Lung (tissue), 12 donors: ENCODE measurements around the gene RASEF. TPM values are rescaled to one million over a fixed set of nuclear protein-coding genes. Genes with fewer than 3 reads are reported as not detected.

ENCODE experiments used
- ATAC-seq: fragments of 200-7000 bp; cut with Tn5 transposase; one replicate; pipeline ENCODE4 v1.9.1; 2020; ENCODE audit warnings: moderate number of reproducible peaks; ENCODE audit not compliant: insufficient read depth, low FRiP score
- DNase-seq, 3 donors: peaks; one replicate each; pipeline ENCODE4 v3.0.0-alpha.2; 2013 to 2017
- H3K27ac ChIP-seq, 2 donors: one replicate each; pipeline ENCODE4 v1.5.1; 2013; ENCODE audit warnings: mild to moderate bottlenecking in 2 of 2, moderate library complexity in 2 of 2, control low read depth in 1 of 2, inconsistent platforms in 1 of 2, low read depth in 1 of 2, low read length in 1 of 2
- H3K27me3 ChIP-seq, 3 donors: one replicate each; pipeline ENCODE4 v1.5.1; 2013; ENCODE audit warnings: low read length in 2 of 3; ENCODE audit not compliant: control insufficient read depth in 3 of 3, insufficient read depth in 3 of 3
- H3K36me3 ChIP-seq, 4 donors: one replicate each; pipeline ENCODE4 v1.5.1; 2013; ENCODE audit warnings: low read length in 4 of 4, mild to moderate bottlenecking in 1 of 4, moderate library complexity in 1 of 4; ENCODE audit not compliant: control insufficient read depth in 4 of 4, insufficient read depth in 4 of 4
- H3K4me1 ChIP-seq, 5 donors: one replicate each; pipeline ENCODE4 v1.5.1; 2013; ENCODE audit warnings: low read length in 5 of 5, mild to moderate bottlenecking in 2 of 5, moderate library complexity in 1 of 5; ENCODE audit not compliant: control insufficient read depth in 5 of 5, insufficient read depth in 5 of 5
- H3K4me3 ChIP-seq: one replicate; pipeline ENCODE4 v1.5.1; 2013; ENCODE audit warnings: mild to moderate bottlenecking, control low read depth, moderate library complexity
- H3K9ac ChIP-seq, 2 donors: one replicate each; pipeline ENCODE4 v1.5.1; 2013; ENCODE audit warnings: low read length in 2 of 2, control low read depth in 1 of 2; ENCODE audit not compliant: insufficient read depth in 1 of 2
- H3K9me3 ChIP-seq, 4 donors: one replicate each; pipeline ENCODE4 v1.5.1; 2013; ENCODE audit warnings: low read length in 3 of 4, mild to moderate bottlenecking in 1 of 4, moderate library complexity in 1 of 4; ENCODE audit not compliant: control insufficient read depth in 4 of 4, insufficient read depth in 3 of 4
- CTCF ChIP-seq: IDR thresholded peaks from 2 replicates; pipeline ENCODE4 v1.5.1; 2012; ENCODE audit warnings: mild to moderate bottlenecking; ENCODE audit errors: control extremely low read depth, extremely low read depth
- WGBS, 2 donors: extraction: QIAGEN DNeasy Blood & Tissue Kit; methylation state at CpG; one replicate each; pipeline ENCODE4 v1.1.7; 2013; 5-methylcytosine and 5-hydroxymethylcytosine counted together
- polyA plus RNA-seq, 2 donors: library from polyadenylated mRNA; stranded (reverse); fragments of 200-250 nt; gene quantifications; one replicate each; pipeline ENCODE4 v1.2.1, GENCODE V29; 2013
- total RNA-seq, 2 donors: library from RNA; depleted of rRNA in 1 of 2; stranded (reverse); fragments of >200 nt in 1 of 2; gene quantifications; one replicate each; pipeline ENCODE4 v1.2.1, GENCODE V29; 2014 to 2021
- donor health status: control.
- donor health status: control.
- donor health status: Bipolar disorder and iron deficiency.
- donor health status: healthy.
- donor health status: DM: yes; HTN: yes; CAD: no.

RASEF gene
- total and polyA plus RNA-seq, 4 donors: 5.2 to 23.6 (median 9.4) TPM

- no peaks in the 10 kb centered on the region for H3K27me3 ChIP-seq
- H3K36me3 ChIP-seq: no peaks in the 10 kb centered on the region
- H3K4me3 ChIP-seq: no peak overlapping the region
- H3K9ac ChIP-seq: no peak overlapping the region
- WGBS, 2 donors: 60 to 69% methylated on average over 1 of the region's 1 CpG
- no peak overlapping the region for H3K27ac ChIP-seq
- H3K4me1 ChIP-seq: no peaks in the 10 kb centered on the region
- ATAC-seq (no peak), DNase-seq (no peak)
- no peaks in the 10 kb centered on the region for H3K9me3 ChIP-seq
- TF ChIP-seq CTCF: no peak
Measured at GRCh38 chr9:83034026-83034425, 28.9 kb downstream of the RASEF start.

DNA sequence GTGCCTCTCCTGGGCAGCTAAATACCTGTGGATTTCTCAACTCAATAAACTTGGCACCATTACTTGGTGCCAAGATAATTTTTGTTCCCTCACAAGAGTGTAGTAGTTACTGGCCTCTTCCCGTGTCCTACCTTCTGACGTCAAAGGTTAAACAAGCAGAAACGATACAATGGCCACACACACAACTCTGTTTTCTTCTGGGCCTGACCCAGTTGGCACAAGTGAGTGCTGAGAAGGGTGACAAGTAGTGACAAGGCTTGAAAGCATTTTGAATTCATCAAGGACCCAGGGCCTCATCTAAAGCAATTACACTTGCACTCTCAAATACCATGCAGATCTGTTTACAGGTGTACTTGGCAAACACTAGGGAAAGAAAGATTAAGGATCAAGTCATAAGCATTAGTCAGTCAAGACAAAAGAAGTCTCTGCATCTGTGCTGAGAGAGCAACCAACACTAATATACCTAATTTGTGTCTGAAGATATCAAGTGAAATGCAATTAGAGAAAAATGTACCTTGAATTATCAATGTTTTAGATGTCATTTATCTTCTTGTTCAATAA lies 30.8 kb downstream of the RASEF start:
- TF ChIP-seq CTCF: no peak
- no peak for DNase-seq
- WGBS, 2 donors: 45 to 47% methylated on average over 3 of the region's 3 CpGs
- Histone ChIP-seq H3K4me1 (no peaks in the 10 kb centered on the region), H3K27me3 (no peaks in the 10 kb centered on the region), H3K4me3 (no peak overlapping the region), H3K9ac (no peak overlapping the region), H3K9me3 (no peaks in the 10 kb centered on the region), H3K27ac (no peak overlapping the region), H3K36me3 (no peaks in the 10 kb centered on the region)
- ATAC-seq: peak; percentile 69

GRCh38 chr9:83030391-83031107 lies 32.4 kb downstream of the RASEF start:
- 62 to 65% methylated on average over 6 of the region's 6 CpGs for WGBS, 2 donors
- Histone ChIP-seq H3K4me3 (no peak overlapping the region), H3K27ac (no peak overlapping the region), H3K9ac (no peak overlapping the region), H3K9me3 (no peaks in the 10 kb centered on the region), H3K4me1 (no peaks in the 10 kb centered on the region), H3K27me3 (no peaks in the 10 kb centered on the region), H3K36me3 (no peaks in the 10 kb centered on the region)
- no peak for TF ChIP-seq CTCF
- no peak for ATAC-seq
- DNase-seq: no peak
